T-helper 9 cell (primary cell): ENCODE results near the gene TYW1B.
"Not testable (repeated sequence)": the region's sequence is repeated elsewhere in the genome, so short reads cannot be mapped to it uniquely, and the experiment has no call there.

ENCODE experiments used
- DNase-seq: peaks from one replicate; pipeline ENCODE4 v3.0.0-alpha.2; 2020

TYW1B gene

GRCh38 chr7:72808511-72808910, 19.5 kb downstream of the TYW1B start:
- DNase-seq: not testable (repeated sequence)

- not testable (repeated sequence) for DNase-seq
Observed at GRCh38 chr7:72806851-72807250, 21.1 kb downstream of the TYW1B start.

GRCh38 chr7:72805526-72806494, 22.2 kb downstream of the TYW1B start:
- DNase-seq: no peak

GRCh38 chr7:72803778-72804177, 24.2 kb downstream of the TYW1B start:
- DNase-seq: not testable (repeated sequence)

- not testable (repeated sequence) for DNase-seq
Observed at GRCh38 chr7:72801564-72801963, 26.4 kb downstream of the TYW1B start.

- DNase-seq: not testable (repeated sequence)
Observed at GRCh38 chr7:72795401-72795800, 32.6 kb downstream of the TYW1B start.

GRCh38 chr7:72793791-72794190, 34.2 kb downstream of the TYW1B start:
- no peak for DNase-seq

GRCh38 chr7:72790698-72791060, 37.3 kb downstream of the TYW1B start:
- not testable (repeated sequence) for DNase-seq

GRCh38 chr7:72790048-72790697, 37.8 kb downstream of the TYW1B start:
- not testable (repeated sequence) for DNase-seq

GRCh38 chr7:72785166-72785955, 42.6 kb downstream of the TYW1B start:
- no peak for DNase-seq

GRCh38 chr7:72783601-72784370, 44.2 kb downstream of the TYW1B start:
- DNase-seq: not testable (repeated sequence)

GRCh38 chr7:72781631-72782030, 46.4 kb downstream of the TYW1B start:
- no peak for DNase-seq

- DNase-seq: no peak
Observed at GRCh38 chr7:72781161-72781560, 46.8 kb downstream of the TYW1B start.

- DNase-seq: not testable (repeated sequence)
Observed at GRCh38 chr7:72780289-72780894, 47.6 kb downstream of the TYW1B start.

- not testable (repeated sequence) for DNase-seq
Observed at GRCh38 chr7:72777167-72777566, 50.8 kb downstream of the TYW1B start.

- not testable (repeated sequence) for DNase-seq
Observed at GRCh38 chr7:72772627-72773026, 55.4 kb downstream of the TYW1B start.

GRCh38 chr7:72766994-72767393, 61.0 kb downstream of the TYW1B start:
- not testable (repeated sequence) for DNase-seq

GRCh38 chr7:72760602-72761001, 67.4 kb downstream of the TYW1B start:
- no peak for DNase-seq

GRCh38 chr7:72754312-72754711, 73.7 kb downstream of the TYW1B start:
- DNase-seq: no peak

- no peak for DNase-seq
Observed at GRCh38 chr7:72753781-72754180, 74.2 kb downstream of the TYW1B start.

GRCh38 chr7:72753229-72753628, 74.8 kb downstream of the TYW1B start:
- not testable (repeated sequence) for DNase-seq

- no peak for DNase-seq
Observed at GRCh38 chr7:72751978-72752377, 76.0 kb downstream of the TYW1B start.
